HG03060 (cell line): Measurements from ENCODE around the gene NME2.
"Not testable (repeated sequence)": the region's sequence is repeated elsewhere in the genome, so short reads cannot be mapped to it uniquely, and the experiment has no call there.

ENCODE experiments used
- ATAC-seq: cut with Tn5 transposase; IDR thresholded peaks from one replicate; pipeline ENCODE4 v1.9.1; 2021; ENCODE audit warnings: low read depth, moderate number of reproducible peaks; ENCODE audit not compliant: unreplicated experiment

The NME2 gene

GRCh38 chr17:51152766-51153209, 13.4 kb upstream of the NME2 start:
- ATAC-seq, result no peak

GRCh38 chr17:51153210-51154072, 12.8 kb upstream of the NME2 start, which contains the start of gene NME1:
NME1 (plus strand) TSS chr17:51153559; CDS start chr17:51155655, 2,096 bp downstream.
- peak; percentile 97 for ATAC-seq

- no peak for ATAC-seq
Observed at GRCh38 chr17:51154176-51154575, 12.0 kb upstream of the NME2 start.

GRCh38 chr17:51155416-51155815, 10.8 kb upstream of the NME2 start:
- no peak for ATAC-seq

GRCh38 chr17:51159604-51160003, 6.6 kb upstream of the NME2 start:
- no peak for ATAC-seq

- no peak for ATAC-seq
Observed at GRCh38 chr17:51161541-51161940, 4.7 kb upstream of the NME2 start.

GRCh38 chr17:51164911-51165679, 1.1 kb upstream of the NME2 start:
- no peak for ATAC-seq

- no peak for ATAC-seq
Observed at GRCh38 chr17:51165680-51166197, 472 bp upstream of the NME2 start.

GRCh38 chr17:51166987-51167931, 1.0 kb downstream of the NME2 start:
- no peak for ATAC-seq

GRCh38 chr17:51169340-51169739, 3.1 kb downstream of the NME2 start:
- no peak for ATAC-seq

- no peak for ATAC-seq
Observed at GRCh38 chr17:51170736-51171135, 4.5 kb downstream of the NME2 start.

GRCh38 chr17:51172030-51172429, 5.8 kb downstream of the NME2 start:
- not testable (repeated sequence) for ATAC-seq

GRCh38 chr17:51180486-51180885, 14.3 kb downstream of the NME2 start:
- ATAC-seq, result no peak

- ATAC-seq, result no peak
Observed at GRCh38 chr17:51184124-51184523, 17.9 kb downstream of the NME2 start.

GRCh38 chr17:51185763-51186332, 19.6 kb downstream of the NME2 start:
- ATAC-seq, result no peak

- ATAC-seq, result no peak
Observed at GRCh38 chr17:51188271-51188833, 22.1 kb downstream of the NME2 start.

GRCh38 chr17:51189162-51189561, 23.0 kb downstream of the NME2 start:
- no peak for ATAC-seq

GRCh38 chr17:51189628-51190027, 23.4 kb downstream of the NME2 start:
- ATAC-seq, result no peak

GRCh38 chr17:51191895-51192294, 25.7 kb downstream of the NME2 start:
- ATAC-seq, result no peak

GRCh38 chr17:51197754-51198153, 31.5 kb downstream of the NME2 start:
- no peak for ATAC-seq
